Hippocampal formation (tissue), 2 donors: Measurements from ENCODE around the gene JMJD6.
"Not testable (repeated sequence)": the region's sequence is repeated elsewhere in the genome, so short reads cannot be mapped to it uniquely, and the experiment has no call there.

Experiments
- DNase-seq, 2 donors: peaks; one replicate each; lab custom pipeline; 2025; lab: John Stamatoyannopoulos, UW

Gene JMJD6

GRCh38 chr17:76726231-76726775, at the start of gene JMJD6:
TSS of gene JMJD6 (minus strand) at chr17:76726606. CDS start at chr17:76726475, 131 bp downstream.
- peak; percentile 94 to 96 for DNase-seq

- DNase-seq, result no peak
Observed at GRCh38 chr17:76775021-76775600, 48.7 kb upstream of the JMJD6 start.

GRCh38 chr17:76772842-76773525, 46.6 kb upstream of the JMJD6 start:
- no peak for DNase-seq

GRCh38 chr17:76758570-76758969, 32.2 kb upstream of the JMJD6 start:
- no peak for DNase-seq

GRCh38 chr17:76757256-76757655, 30.9 kb upstream of the JMJD6 start:
- DNase-seq, result no peak

- DNase-seq, result no peak
Observed at GRCh38 chr17:76755285-76755684, 28.9 kb upstream of the JMJD6 start.

- no peak for DNase-seq
Observed at GRCh38 chr17:76753061-76753961, 26.9 kb upstream of the JMJD6 start.

GRCh38 chr17:76752006-76752405, 25.6 kb upstream of the JMJD6 start:
- DNase-seq, result no peak

GRCh38 chr17:76751416-76751993, 25.1 kb upstream of the JMJD6 start:
- DNase-seq, result no peak

- no peak for DNase-seq
Observed at GRCh38 chr17:76748657-76749056, 22.3 kb upstream of the JMJD6 start.

GRCh38 chr17:76747716-76748363, 21.4 kb upstream of the JMJD6 start:
- no peak for DNase-seq

GRCh38 chr17:76745785-76746184, 19.4 kb upstream of the JMJD6 start:
- DNase-seq, result not testable (repeated sequence)

- DNase-seq, result no peak
Observed at GRCh38 chr17:76744747-76745146, 18.3 kb upstream of the JMJD6 start.

- DNase-seq, result no peak
Observed at GRCh38 chr17:76742958-76743357, 16.6 kb upstream of the JMJD6 start.

GRCh38 chr17:76740329-76741118, 14.1 kb upstream of the JMJD6 start:
- DNase-seq, result no peak

GRCh38 chr17:76739568-76740115, 13.2 kb upstream of the JMJD6 start:
- not testable (repeated sequence) for DNase-seq

- no peak for DNase-seq
Observed at GRCh38 chr17:76738468-76738850, 12.1 kb upstream of the JMJD6 start.

- DNase-seq, result peak; percentile 81 to 90
Observed at GRCh38 chr17:76737676-76738467, 11.5 kb upstream of the JMJD6 start, which contains the start of gene MFSD11. TSS of gene MFSD11 (plus strand) at chr17:76738119. CDS start at chr17:76738353, 234 bp downstream.

GRCh38 chr17:76737082-76737675, 10.8 kb upstream of the JMJD6 start, which contains the start of gene SRSF2:
TSS of gene SRSF2 (minus strand) at chr17:76737331. CDS start at chr17:76737160, 171 bp downstream.
- peak; percentile 96 to 97 for DNase-seq
